GM21381 (cell line): Measurements from ENCODE around the gene SRPX.

Source experiments
- ATAC-seq: cut with Tn5 transposase; IDR thresholded peaks from one replicate; pipeline ENCODE4 v1.9.1; 2021; ENCODE audit warnings: mild to moderate bottlenecking, moderate library complexity; ENCODE audit not compliant: unreplicated experiment

Gene SRPX

GRCh38 chrX:38211891-38212635, 8.6 kb downstream of the SRPX start:
- no peak for ATAC-seq

GRCh38 chrX:38206542-38206941, 14.1 kb downstream of the SRPX start:
- ATAC-seq = no peak

- no peak for ATAC-seq
Observed at GRCh38 chrX:38206036-38206435, 14.6 kb downstream of the SRPX start.

GRCh38 chrX:38205039-38205438, 15.6 kb downstream of the SRPX start:
- ATAC-seq = no peak

GRCh38 chrX:38192007-38192810, 28.5 kb downstream of the SRPX start:
- ATAC-seq = no peak

GRCh38 chrX:38189431-38190250, 31.0 kb downstream of the SRPX start:
- ATAC-seq = no peak

GRCh38 chrX:38183596-38183995, 37.1 kb downstream of the SRPX start:
- no peak for ATAC-seq

- no peak for ATAC-seq
Observed at GRCh38 chrX:38181357-38181756, 39.3 kb downstream of the SRPX start.

- ATAC-seq = no peak
Observed at GRCh38 chrX:38178396-38178795, 42.3 kb downstream of the SRPX start.

GRCh38 chrX:38175139-38175538, 45.5 kb downstream of the SRPX start:
- ATAC-seq = no peak

- no peak for ATAC-seq
Observed at GRCh38 chrX:38172596-38172995, 48.1 kb downstream of the SRPX start.

- ATAC-seq = no peak
Observed at GRCh38 chrX:38170556-38170955, 50.1 kb downstream of the SRPX start.

GRCh38 chrX:38166478-38167083, 54.1 kb downstream of the SRPX start:
- no peak for ATAC-seq

- no peak for ATAC-seq
Observed at GRCh38 chrX:38165023-38165422, 55.6 kb downstream of the SRPX start.

- ATAC-seq = no peak
Observed at GRCh38 chrX:38163193-38163592, 57.5 kb downstream of the SRPX start.

- ATAC-seq = no peak
Observed at GRCh38 chrX:38156838-38157237, 63.8 kb downstream of the SRPX start.

- no peak for ATAC-seq
Observed at GRCh38 chrX:38154818-38155217, 65.9 kb downstream of the SRPX start.

GRCh38 chrX:38154340-38154739, 66.3 kb downstream of the SRPX start:
- no peak for ATAC-seq

GRCh38 chrX:38151441-38151840, 69.2 kb downstream of the SRPX start:
- no peak for ATAC-seq

- ATAC-seq = no peak
Observed at GRCh38 chrX:38150993-38151392, 69.7 kb downstream of the SRPX start.

GRCh38 chrX:38149016-38149415, 71.7 kb downstream of the SRPX start:
- no peak for ATAC-seq
